ENCODE results near the gene BTN3A1. TPM values are rescaled to one million over a fixed set of nuclear protein-coding genes. Genes with fewer than 3 reads are reported as not detected.

The BTN3A1 gene
- total and polyA plus RNA-seq, 2 of the 13 experiments (the other 11 are each of a cell fraction or from before 2014, with no cell fraction given): 13.3 to 14.0 TPM

GRCh38 chr6:26362093-26362835 is 39.8 kb upstream of the BTN3A1 start (continued):
- TF ChIP-seq ZNF558 (CRISPR knock-in tag; IDR thresholded peaks at IDR 0.05; ENCODE audit: borderline replicate concordance) (no peak), RARG (CRISPR knock-in tag; IDR thresholded peaks at IDR 0.05; ENCODE audit: low read depth) (no peak), FOXJ3 (CRISPR knock-in tag; IDR thresholded peaks at IDR 0.05; ENCODE audit: borderline replicate concordance) (no peak), ATM (IDR thresholded peaks at IDR 0.05; ENCODE audit: borderline replicate concordance) (no peak), POLR2G (IDR thresholded peaks at IDR 0.05; ENCODE audit: low read depth, low read length) (no peak), ZNF792 (CRISPR knock-in tag; IDR thresholded peaks at IDR 0.05) (no peak), ZSCAN29 (CRISPR knock-in tag; conservative IDR thresholded peaks at IDR 0.05) (0 out of 2 replicates have a peak, but pooled peaks have one; percentile 12), NR2F6 (IDR thresholded peaks at IDR 0.05) (no peak), NR2F6 (CRISPR knock-in tag; IDR thresholded peaks at IDR 0.05) (no peak), RORA (CRISPR knock-in tag; IDR thresholded peaks at IDR 0.05) (no peak), HOMEZ (CRISPR knock-in tag; IDR thresholded peaks at IDR 0.05; ENCODE audit: low read depth) (no peak), ZNF263 (CRISPR knock-in tag; IDR thresholded peaks at IDR 0.05) (no peak), CEBPZ (IDR thresholded peaks at IDR 0.05; ENCODE audit: low read length) (no peak), CAMTA2 (CRISPR knock-in tag; IDR thresholded peaks at IDR 0.05; ENCODE audit: borderline replicate concordance) (no peak), ZNF672 (CRISPR knock-in tag; IDR thresholded peaks at IDR 0.05) (no peak), REL (CRISPR knock-in tag; conservative IDR thresholded peaks at IDR 0.05) (no peak), ZNF121 (CRISPR knock-in tag; IDR thresholded peaks at IDR 0.05) (peak; percentile 95), ZFX (CRISPR knock-in tag; IDR thresholded peaks at IDR 0.05; ENCODE audit: low read depth) (peak; percentile 11; the same call in 1 of the 2 replicates), SAFB2 (CRISPR knock-in tag; IDR thresholded peaks at IDR 0.05; ENCODE audit: borderline replicate concordance, low read depth) (no peak), ZNF343 (CRISPR knock-in tag; IDR thresholded peaks at IDR 0.05) (no peak), TBX2 (CRISPR knock-in tag; IDR thresholded peaks at IDR 0.05; ENCODE audit: borderline replicate concordance) (peak; percentile 39; the same call in 1 of the 2 replicates)
- TF ChIP-seq, protein P1, sequence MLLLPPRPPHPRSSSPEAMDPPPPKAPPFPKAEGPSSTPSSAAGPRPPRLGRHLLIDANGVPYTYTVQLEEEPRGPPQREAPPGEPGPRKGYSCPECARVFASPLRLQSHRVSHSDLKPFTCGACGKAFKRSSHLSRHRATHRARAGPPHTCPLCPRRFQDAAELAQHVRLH (CRISPR knock-in tag; IDR thresholded peaks at IDR 0.05; ENCODE audit: borderline replicate concordance, low read depth): no peak
- TF ChIP-seq, protein P2, sequence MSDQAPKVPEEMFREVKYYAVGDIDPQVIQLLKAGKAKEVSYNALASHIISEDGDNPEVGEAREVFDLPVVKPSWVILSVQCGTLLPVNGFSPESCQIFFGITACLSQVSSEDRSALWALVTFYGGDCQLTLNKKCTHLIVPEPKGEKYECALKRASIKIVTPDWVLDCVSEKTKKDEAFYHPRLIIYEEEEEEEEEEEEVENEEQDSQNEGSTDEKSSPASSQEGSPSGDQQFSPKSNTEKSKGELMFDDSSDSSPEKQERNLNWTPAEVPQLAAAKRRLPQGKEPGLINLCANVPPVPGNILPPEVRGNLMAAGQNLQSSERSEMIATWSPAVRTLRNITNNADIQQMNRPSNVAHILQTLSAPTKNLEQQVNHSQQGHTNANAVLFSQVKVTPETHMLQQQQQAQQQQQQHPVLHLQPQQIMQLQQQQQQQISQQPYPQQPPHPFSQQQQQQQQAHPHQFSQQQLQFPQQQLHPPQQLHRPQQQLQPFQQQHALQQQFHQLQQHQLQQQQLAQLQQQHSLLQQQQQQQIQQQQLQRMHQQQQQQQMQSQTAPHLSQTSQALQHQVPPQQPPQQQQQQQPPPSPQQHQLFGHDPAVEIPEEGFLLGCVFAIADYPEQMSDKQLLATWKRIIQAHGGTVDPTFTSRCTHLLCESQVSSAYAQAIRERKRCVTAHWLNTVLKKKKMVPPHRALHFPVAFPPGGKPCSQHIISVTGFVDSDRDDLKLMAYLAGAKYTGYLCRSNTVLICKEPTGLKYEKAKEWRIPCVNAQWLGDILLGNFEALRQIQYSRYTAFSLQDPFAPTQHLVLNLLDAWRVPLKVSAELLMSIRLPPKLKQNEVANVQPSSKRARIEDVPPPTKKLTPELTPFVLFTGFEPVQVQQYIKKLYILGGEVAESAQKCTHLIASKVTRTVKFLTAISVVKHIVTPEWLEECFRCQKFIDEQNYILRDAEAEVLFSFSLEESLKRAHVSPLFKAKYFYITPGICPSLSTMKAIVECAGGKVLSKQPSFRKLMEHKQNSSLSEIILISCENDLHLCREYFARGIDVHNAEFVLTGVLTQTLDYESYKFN (CRISPR knock-in tag; conservative IDR thresholded peaks at IDR 0.05): peak; percentile 24; the same call in 1 of the 2 replicates
